ENCODE data around the gene AFF1.

AFF1 gene

GRCh38 chr4:86934771-86935565, at the start of gene AFF1:
Gene AFF1, plus strand, starts transcription at chr4:86935011. Its CDS starts 13,523 bp downstream, at chr4:86948534.
- ChIA-PET POLR2A (interaction anchor here (0.6 to 2.8 kb wide), 8 partner anchors 9 to 341 kb away, joined by 3 to 47 read pairs (median 4); partner anchors contain the start of gene PTPN13), CTCF (interaction anchor here (0.7 to 9.3 kb wide), 32 partner anchors 8 to 436 kb away, joined by 3 to 106 read pairs (median 4); no protein-coding TSS in a partner anchor)
- peak; percentile 55 for TF ChIP-seq CTCF (IDR thresholded peaks at IDR 0.05; ENCODE audit: control extremely low read depth, extremely low read depth, low read depth, missing control alignments)
- peak; percentile 91 for DNase-seq (ENCODE audit: extremely low spot score)

GRCh38 chr4:86890790-86891189, 44.0 kb upstream of the AFF1 start:
- no peak for TF ChIP-seq CTCF (IDR thresholded peaks at IDR 0.05; ENCODE audit: control extremely low read depth, extremely low read depth, low read depth, missing control alignments)
- ChIA-PET CTCF (interaction anchor here (8.9 kb wide), 1 partner anchor 393 kb away, joined by 131 read pairs; no protein-coding TSS in a partner anchor), POLR2A (no interaction called here)
- DNase-seq (ENCODE audit: extremely low spot score) = no peak

- ChIA-PET POLR2A (no interaction called here), CTCF (interaction anchor here (8.9 kb wide), 1 partner anchor 394 kb away, joined by 131 read pairs; no protein-coding TSS in a partner anchor)
- DNase-seq (ENCODE audit: extremely low spot score) = peak; percentile 63
- TF ChIP-seq CTCF (IDR thresholded peaks at IDR 0.05; ENCODE audit: control extremely low read depth, extremely low read depth, low read depth, missing control alignments) = no peak
Measured at GRCh38 chr4:86891762-86892635, 42.8 kb upstream of the AFF1 start, which contains the start of gene C4orf36. Gene C4orf36, minus strand, starts transcription at chr4:86892422. Its CDS starts 902 bp downstream, at chr4:86891520.

- CTCF ChIA-PET = interaction anchor here (0.8 to 8.9 kb wide), 2 partner anchors 394 to 402 kb away, joined by 3 to 131 read pairs; no protein-coding TSS in a partner anchor
- TF ChIP-seq CTCF (IDR thresholded peaks at IDR 0.05; ENCODE audit: control extremely low read depth, extremely low read depth, low read depth, missing control alignments) = no peak
- POLR2A ChIA-PET = no interaction called here
- no peak for DNase-seq (ENCODE audit: extremely low spot score)
Measured at GRCh38 chr4:86892636-86892960, 42.2 kb upstream of the AFF1 start.

- no peak for TF ChIP-seq CTCF (IDR thresholded peaks at IDR 0.05; ENCODE audit: control extremely low read depth, extremely low read depth, low read depth, missing control alignments)
- no peak for DNase-seq (ENCODE audit: extremely low spot score)
- CTCF ChIA-PET = interaction anchor here (0.8 to 8.9 kb wide), 2 partner anchors 395 to 402 kb away, joined by 3 to 131 read pairs; no protein-coding TSS in a partner anchor
- POLR2A ChIA-PET = no interaction called here
Measured at GRCh38 chr4:86893136-86893535, 41.7 kb upstream of the AFF1 start.

GRCh38 chr4:86894455-86894854, 40.4 kb upstream of the AFF1 start:
- no peak for DNase-seq (ENCODE audit: extremely low spot score)
- ChIA-PET CTCF (interaction anchor here (1.0 to 8.9 kb wide), 7 partner anchors 12 to 396 kb away, joined by 3 to 131 read pairs (median 4); no protein-coding TSS in a partner anchor), POLR2A (interaction anchor here (0.6 kb wide), 1 partner anchor 18 kb away, joined by 4 read pairs; no protein-coding TSS in a partner anchor)
- TF ChIP-seq CTCF (IDR thresholded peaks at IDR 0.05; ENCODE audit: control extremely low read depth, extremely low read depth, low read depth, missing control alignments) = no peak

Data from GM10248 (cell line).